WTC11 (cell line): ENCODE measurements around the gene CLPSL1.

Experiments
- FOXP1 ChIP-seq: sonication (generic); formaldehyde crosslinking; IDR thresholded peaks from 2 replicates; pipeline ENCODE4 v1.8.0; 2022; ENCODE audit warnings: missing genetic modification reagents, mild to moderate bottlenecking, moderate library complexity, borderline replicate concordance
- JAZF1 ChIP-seq: fragments of 250-450 bp; sonication (Bioruptor Pico); IDR thresholded peaks from 2 replicates; pipeline ENCODE4 v1.9.0; 2021; ENCODE audit warnings: moderate library complexity, mild to moderate bottlenecking, inconsistent platforms
- JUN ChIP-seq: sonication (generic); formaldehyde crosslinking; IDR thresholded peaks from 2 replicates; pipeline ENCODE4 v1.8.0; 2023; ENCODE audit warnings: mild to moderate bottlenecking, missing genetic modification reagents
- ZBTB21 ChIP-seq: sonication (generic); formaldehyde crosslinking; IDR thresholded peaks from 2 replicates; pipeline ENCODE4 v1.8.1; 2023; ENCODE audit warnings: mild to moderate bottlenecking, missing genetic modification reagents, borderline replicate concordance
- ZNF423 ChIP-seq: fragments of 250-450 bp; sonication (Bioruptor Pico); IDR thresholded peaks from 2 replicates; pipeline ENCODE4 v2.1.2; 2022; ENCODE audit warnings: mild to moderate bottlenecking, moderate library complexity
- TF ChIP-seq, protein P1 (sequence below): fragments of 200-600 bp; IDR thresholded peaks from 2 replicates; pipeline ENCODE4 v1.8.0; 2022; ENCODE audit warnings: antibody characterized with exemption
- TF ChIP-seq, protein P2 (sequence below): sonication (generic); formaldehyde crosslinking; IDR thresholded peaks from 2 replicates; pipeline ENCODE4 v1.8.1; 2023; ENCODE audit warnings: mild to moderate bottlenecking, missing genetic modification reagents, moderate library complexity

DNA sequence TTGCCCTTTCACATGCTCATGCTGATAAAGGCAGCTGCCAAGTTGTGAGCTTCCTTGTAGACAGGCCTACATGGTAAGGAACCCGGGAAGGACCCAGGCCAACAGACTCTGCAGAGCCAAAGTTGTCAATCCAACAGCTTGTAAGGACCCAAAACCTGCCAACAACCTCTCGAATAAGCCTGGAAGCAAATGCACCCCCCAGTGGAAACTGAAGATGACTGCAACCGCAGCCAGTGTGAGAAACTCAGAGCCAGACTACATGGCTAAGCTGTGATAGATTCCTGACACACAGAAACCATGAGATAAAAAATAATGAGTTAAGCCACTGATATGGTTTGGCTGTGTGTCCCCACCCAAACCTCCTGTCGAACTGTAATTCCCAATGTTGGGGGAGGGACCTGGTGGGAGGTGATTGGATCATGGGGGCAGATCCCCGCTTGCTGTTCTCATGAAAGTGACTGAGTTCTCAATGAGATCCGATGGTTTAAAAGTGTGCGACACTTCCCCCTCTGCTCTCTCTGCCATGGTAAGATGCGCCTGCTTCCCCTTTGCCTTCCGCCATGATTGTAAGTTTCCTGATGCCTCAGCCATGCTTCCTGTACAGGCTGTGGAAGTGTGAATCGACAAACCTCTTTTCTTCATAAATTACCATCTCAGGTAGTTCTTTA is 23.2 kb upstream of the CLPSL1 start:
- TF ChIP-seq JUN: no peak
- TF ChIP-seq, protein P1, sequence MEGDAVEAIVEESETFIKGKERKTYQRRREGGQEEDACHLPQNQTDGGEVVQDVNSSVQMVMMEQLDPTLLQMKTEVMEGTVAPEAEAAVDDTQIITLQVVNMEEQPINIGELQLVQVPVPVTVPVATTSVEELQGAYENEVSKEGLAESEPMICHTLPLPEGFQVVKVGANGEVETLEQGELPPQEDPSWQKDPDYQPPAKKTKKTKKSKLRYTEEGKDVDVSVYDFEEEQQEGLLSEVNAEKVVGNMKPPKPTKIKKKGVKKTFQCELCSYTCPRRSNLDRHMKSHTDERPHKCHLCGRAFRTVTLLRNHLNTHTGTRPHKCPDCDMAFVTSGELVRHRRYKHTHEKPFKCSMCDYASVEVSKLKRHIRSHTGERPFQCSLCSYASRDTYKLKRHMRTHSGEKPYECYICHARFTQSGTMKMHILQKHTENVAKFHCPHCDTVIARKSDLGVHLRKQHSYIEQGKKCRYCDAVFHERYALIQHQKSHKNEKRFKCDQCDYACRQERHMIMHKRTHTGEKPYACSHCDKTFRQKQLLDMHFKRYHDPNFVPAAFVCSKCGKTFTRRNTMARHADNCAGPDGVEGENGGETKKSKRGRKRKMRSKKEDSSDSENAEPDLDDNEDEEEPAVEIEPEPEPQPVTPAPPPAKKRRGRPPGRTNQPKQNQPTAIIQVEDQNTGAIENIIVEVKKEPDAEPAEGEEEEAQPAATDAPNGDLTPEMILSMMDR: no peak
- no peak for TF ChIP-seq JAZF1 (CRISPR knock-in tag)
- no peak for TF ChIP-seq ZBTB21
- no peak for TF ChIP-seq FOXP1 (CRISPR knock-in tag)
- TF ChIP-seq, protein P2, sequence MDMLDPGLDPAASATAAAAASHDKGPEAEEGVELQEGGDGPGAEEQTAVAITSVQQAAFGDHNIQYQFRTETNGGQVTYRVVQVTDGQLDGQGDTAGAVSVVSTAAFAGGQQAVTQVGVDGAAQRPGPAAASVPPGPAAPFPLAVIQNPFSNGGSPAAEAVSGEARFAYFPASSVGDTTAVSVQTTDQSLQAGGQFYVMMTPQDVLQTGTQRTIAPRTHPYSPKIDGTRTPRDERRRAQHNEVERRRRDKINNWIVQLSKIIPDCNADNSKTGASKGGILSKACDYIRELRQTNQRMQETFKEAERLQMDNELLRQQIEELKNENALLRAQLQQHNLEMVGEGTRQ: no peak
- no peak for TF ChIP-seq ZNF423 (CRISPR knock-in tag)
